Activated CD8-positive, alpha-beta memory T cell treated with anti-CD3 and anti-CD28 coated beads, Interleukin-2, amount 50 U/mL, for 24 hours (primary cell): Measurements from ENCODE around the gene LIMK2.
"Not testable (repeated sequence)": the region's sequence is repeated elsewhere in the genome, so short reads cannot be mapped to it uniquely, and the experiment has no call there.

Experiments used
- DNase-seq: peaks from one replicate; pipeline ENCODE4 v3.0.0-alpha.2; 2020; ENCODE audit errors: extremely low read depth

Gene LIMK2

DNA sequence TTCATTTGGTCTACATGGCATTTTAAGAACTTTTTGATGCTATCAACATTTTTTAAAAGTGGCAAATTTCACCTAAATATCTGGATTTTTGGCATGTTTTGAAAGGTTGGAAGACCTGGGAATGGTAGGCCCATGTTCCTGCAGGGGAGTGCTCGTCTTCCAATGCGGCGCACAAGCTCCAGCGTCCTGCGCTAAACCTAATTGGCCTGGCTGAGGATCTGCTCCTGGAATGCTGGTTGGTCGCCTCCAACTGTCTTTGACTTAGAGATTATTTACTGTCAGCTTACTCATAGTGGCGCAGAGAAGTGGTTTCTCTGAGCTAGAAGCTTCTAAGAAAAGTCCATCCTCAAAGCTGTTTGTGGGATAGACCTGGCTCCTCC is 626 bp upstream of the LIMK2 start:
- no peak for DNase-seq

DNA sequence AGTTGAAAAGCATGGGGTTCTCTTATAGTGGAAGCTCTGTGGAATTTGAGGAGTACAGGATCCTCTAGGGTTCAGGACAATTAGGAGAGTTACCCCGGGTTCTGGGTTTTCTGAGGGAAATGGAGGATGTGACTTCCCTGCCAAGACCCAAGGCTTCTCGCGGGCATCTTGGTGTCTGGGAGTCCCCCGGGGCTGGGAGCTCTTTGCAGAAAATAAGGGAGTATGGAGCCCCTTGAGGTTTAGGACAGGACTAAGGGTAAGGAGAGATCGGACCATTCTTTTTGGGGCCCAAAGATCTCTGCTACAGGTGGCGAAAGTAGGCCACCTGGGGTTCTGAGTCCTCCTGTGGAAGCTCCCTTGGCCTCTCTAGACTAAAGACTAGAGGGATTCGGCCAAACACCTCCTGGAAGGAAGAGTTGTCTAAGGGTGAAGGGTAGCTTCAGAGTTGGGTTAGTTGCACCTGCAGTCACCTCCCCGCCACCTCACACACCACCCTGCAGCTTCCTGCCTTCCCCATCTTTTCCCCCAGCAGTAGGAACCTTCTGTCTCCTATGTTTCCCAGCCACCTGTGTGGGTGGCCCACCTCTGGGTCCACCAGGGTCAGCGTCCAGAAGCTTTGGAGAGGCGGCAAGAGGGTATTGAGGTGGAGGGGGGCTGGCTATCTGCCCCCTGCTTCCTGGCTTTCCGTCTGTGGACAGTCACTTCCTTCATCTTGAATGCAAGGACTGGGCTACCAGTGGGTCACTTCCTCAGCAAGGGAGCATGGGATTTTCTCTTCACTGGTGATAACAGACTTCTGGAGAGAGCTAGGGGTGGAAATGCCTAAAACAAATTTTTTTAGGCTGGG is 908 bp downstream of the LIMK2 start:
- no peak for DNase-seq

DNA sequence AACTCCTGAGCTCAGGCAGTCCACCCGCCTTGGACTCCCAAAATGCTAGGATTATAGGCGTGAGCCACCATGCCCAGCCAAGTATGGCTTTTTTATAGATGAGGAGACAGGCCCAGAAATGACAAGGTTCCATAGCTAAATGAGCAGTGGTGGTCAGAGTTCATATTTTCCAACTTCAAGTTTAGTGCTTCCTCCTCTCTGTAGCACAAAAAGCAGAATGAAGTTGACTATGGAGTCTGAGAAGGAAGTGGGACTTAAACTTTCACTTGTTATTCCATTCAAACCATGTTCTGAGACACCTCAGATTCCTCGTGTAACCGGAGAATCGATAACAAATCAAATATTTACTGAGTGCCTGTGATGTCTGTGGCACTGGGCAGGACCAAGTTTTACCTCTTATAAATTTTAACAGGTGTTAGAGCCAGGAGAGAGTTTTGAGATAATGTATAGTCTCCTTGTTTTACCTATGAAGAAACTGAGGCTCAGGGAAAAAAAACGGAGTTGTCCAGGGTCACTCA is 3.0 kb downstream of the LIMK2 start:
- no peak for DNase-seq

DNA sequence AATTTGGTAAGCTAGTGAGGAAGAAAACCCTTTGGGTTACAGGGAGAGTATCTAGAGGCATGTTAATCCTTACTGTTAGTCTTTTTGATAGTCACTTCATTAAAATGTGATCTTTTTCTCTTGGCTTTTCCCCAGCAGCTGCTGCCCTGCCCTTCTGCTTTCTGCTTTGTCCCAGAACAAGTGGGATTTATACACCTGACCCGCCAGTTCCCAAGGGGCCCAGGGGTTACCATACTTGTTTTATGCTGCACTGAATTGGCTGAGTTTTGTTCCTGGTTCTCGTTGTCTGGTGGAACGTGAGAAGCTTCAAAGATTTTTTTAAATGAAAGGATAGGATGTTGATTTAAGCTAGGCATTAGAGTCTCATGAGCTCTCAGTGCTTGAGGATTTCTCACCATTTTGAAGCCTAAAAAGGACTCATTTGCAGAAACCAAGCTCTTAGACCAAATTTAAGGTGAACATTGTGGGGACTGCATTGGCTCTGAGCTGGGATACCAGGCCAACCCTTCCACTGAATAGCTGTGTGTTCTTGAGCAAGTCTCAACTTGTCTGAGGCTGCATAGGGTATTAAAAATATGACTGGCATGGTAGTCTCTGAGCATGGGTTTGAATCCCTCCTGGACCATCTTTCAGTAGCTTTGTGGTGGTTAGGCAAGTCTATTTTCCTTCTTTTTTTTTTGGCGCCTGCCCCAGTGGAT is 6.6 kb downstream of the LIMK2 start:
- DNase-seq: no peak

DNA sequence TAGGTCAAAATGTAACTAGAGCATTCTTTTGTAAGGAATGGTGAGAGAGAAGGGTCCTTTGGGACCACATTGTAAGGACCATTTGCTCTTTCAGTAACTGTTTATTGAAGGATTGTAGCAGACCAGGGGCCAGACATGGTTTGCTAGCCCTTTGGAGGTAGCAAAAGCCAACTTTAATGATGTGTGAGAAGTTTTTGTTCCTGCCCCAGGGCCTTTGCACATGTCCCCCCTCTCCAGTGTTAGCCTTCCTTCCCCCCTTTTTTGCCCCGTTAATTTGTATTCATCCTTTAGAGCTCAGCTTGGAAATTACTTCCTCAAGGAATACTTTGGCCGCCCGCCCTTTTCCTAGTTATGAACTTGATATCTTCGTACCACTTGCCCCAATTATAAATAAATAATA is 9.0 kb downstream of the LIMK2 start:
- no peak for DNase-seq

DNA sequence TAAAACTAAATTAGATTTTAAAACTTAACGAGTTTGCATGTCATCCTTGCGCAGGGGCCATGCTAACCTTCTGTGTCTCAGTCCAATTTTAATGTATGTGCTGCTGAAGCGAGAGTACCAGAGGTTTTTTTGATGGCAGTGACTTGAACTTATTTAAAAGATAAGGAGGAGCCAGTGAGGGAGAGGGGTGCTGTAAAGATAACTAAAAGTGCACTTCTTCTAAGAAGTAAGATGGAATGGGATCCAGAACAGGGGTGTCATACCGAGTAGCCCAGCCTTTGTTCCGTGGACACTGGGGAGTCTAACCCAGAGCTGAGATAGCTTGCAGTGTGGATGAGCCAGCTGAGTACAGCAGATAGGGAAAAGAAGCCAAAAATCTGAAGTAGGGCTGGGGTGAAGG is 10.6 kb downstream of the LIMK2 start:
- DNase-seq: no peak

GRCh38 chr22:31223786-31224191 is 11.7 kb downstream of the LIMK2 start:
- DNase-seq: no peak

- DNase-seq: not testable (repeated sequence)
Measured at GRCh38 chr22:31224691-31225090, 12.6 kb downstream of the LIMK2 start.

DNA sequence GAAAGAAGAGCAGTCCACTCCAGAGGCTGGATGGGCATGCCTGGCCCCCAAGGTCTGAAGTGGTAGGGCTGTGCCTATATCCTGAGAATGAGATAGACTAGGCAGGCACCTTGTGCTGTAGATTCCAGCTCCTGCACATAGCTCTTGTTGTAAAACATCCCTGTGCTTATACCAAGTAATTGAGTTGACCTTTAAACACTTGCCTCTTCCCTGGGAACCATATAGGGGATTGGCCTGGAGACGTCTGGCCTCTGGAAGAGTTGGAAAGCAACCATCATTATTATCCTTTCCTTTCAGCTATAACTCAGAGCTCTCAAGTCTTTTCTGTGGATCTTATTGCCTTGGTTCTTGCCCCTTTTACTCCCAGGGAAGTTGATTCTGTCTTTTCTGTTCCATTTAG is 15.1 kb downstream of the LIMK2 start:
- DNase-seq: no peak

DNA sequence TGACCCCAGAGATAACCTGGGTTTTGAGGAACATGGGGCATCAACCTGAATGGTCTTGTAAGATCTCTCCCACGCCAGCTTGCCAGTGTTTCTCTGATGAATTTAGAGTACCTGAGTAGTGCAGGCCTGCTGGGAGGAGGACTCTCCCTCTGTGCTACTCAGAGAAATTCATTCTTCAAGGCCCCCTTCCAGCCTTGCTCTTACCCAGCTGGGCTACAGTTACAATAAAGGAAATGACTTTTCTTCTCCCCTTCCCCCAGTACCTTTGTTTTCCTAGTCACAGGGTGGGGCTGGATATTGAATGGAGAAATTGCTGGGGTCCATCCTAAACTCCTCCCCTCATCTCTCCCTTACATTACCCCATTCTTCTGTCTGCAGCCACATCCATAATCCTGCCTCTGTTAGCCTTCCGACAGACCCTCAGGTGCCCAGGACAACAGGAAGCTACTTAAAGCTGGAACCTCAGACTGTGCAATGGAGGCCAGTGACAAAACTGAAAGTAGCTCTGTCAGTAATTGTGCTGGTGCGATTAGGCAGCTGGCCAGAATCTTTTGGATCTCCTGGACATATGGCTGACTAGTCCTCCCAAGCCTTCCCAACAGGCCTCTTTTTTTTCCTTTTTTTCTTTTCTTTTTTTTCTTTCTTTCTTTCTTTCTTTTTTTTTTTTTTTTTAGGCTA is 17.4 kb downstream of the LIMK2 start:
- no peak for DNase-seq

- no peak for DNase-seq
Measured at GRCh38 chr22:31230155-31230870, 18.2 kb downstream of the LIMK2 start.

DNA sequence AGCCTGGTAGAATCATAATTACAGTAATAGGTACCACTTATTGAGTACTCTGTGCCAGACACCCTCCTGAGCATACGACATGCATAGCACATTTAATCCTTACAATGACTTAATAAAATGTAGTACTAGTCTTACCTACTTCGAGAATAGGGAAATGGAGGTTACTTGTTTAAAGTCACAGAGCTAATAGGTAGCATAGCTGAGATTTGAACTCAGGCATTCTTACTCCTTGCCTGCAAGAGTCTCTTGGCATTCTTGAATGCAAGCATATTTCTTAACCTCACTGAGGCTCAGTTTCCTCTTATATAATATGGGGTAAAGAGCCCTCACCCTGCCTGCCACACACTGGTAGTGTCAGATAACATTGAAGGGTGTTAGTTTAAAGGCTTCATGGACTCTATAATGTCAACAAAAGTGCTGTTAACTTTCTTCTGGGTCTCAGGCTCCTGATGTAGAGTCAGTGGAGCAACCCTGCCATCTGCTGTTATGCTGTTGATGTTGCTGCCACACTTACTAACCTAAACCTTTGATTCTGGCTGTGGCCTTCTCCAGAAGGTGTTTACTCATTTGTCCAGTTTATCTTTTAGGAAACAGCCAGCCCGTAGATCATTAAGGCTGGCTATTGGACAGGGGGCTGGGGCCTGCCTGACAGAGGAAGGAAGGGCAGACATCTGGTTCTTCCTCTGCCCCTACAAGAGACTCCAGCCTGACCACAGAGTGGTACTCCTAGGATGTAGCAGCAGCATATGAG is 18.9 kb downstream of the LIMK2 start:
- DNase-seq: no peak

DNA sequence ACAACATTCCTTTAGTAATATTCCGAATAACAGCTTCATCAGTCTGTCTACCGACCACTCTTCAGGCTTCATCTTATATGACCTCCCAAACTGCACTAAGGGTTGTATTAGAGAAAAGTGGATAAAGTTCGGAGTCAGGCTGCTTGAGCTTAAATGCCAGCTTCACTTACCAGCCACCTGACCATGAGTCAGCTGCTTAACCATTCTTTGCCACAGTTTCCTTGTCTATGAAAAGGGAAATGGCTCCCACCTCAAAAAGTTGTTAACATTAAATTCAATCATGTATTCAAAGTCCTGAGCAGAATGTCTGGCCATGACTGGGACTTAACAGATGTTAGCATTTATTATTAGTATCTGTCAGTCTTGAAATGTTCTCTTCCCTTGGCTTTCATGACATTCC is 20.9 kb downstream of the LIMK2 start:
- no peak for DNase-seq

- no peak for DNase-seq
Measured at GRCh38 chr22:31235081-31235480, 23.0 kb downstream of the LIMK2 start.

DNA sequence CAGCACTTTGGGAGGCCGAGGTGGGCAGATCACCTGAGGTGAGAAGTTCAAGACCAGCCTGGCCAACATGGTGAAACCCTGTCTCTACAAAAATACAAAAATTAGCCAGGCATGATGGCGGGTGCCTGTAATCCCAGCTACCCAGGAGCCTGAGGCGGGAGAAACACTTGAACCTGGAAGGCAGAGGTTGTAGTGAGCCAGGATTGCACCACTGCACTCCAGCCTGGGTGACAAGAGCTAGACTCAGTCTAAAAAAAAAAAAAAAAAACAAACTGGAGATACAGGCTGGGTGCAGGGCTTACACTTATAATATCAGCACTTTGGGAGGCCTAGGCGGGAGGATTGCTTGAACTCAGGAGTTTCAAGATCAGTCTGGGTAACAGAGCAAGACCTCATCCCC is 23.9 kb downstream of the LIMK2 start:
- DNase-seq: not testable (repeated sequence)

DNA sequence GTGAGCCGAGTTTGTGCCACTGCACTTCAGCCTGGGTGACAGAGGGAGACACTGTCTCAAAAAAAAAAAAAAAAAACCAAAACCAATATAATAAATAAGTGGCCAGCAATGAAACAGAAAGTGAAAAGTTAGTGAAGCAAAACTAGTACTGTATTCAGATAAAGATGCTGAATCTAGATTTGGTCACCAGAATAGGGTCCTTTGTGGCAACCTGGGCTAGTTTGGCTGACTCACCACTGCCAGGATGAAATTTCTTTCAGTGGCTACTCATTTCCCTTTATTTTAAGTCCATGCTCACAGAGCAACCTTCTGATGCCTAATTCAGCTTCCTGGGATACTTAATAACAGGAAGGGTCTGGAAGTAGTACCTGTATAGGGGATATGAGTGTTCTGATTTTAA is 26.0 kb downstream of the LIMK2 start:
- no peak for DNase-seq

DNA sequence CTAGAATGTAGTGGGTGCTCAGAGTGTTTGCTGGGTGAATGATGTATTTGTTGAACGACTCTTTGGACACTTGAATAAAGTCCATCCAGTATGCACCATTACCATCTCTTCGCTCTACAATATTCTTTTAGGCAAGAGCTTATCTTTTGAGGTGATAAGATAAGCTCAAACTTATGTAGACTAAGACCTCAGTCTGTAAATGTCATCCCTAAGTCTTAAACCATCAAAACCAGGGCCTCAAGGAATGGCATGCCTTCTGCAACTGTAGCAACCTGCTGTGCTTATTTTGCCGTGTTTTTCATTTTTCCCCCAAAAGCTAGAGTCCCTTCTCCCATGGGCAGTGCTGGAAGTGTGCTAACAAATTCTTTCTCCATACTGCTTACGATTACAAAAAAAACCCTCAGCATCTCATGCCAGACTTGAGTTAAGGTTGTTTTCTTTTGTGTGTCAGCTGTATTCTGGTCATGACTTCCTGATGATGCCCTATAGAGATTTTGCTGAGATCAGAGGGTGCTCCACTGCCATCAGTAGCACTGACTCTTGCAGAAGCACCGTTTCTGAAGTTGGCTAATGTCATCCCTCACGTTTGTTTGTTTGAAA is 27.8 kb downstream of the LIMK2 start:
- no peak for DNase-seq

- DNase-seq: no peak
Measured at GRCh38 chr22:31241200-31241599, 29.1 kb downstream of the LIMK2 start.

DNA sequence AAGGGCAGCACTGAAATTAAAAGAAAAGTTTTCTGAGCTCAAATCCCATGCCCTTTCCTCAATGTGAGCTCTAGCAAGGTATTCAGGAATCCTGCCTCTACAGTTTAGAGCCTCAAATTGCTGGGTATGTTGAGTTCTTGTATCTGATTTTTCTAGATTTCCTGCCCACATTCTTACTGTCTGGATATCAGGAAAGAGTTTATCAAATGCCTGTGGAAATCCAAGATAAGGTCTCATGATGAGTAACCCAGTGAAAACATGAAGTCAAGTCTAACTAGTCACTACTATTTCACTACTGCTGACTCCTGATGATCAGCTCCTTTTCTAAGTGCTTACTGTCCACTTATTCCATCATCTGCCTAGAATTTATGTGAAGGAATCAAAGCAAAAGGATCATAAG is 29.8 kb downstream of the LIMK2 start:
- no peak for DNase-seq

DNA sequence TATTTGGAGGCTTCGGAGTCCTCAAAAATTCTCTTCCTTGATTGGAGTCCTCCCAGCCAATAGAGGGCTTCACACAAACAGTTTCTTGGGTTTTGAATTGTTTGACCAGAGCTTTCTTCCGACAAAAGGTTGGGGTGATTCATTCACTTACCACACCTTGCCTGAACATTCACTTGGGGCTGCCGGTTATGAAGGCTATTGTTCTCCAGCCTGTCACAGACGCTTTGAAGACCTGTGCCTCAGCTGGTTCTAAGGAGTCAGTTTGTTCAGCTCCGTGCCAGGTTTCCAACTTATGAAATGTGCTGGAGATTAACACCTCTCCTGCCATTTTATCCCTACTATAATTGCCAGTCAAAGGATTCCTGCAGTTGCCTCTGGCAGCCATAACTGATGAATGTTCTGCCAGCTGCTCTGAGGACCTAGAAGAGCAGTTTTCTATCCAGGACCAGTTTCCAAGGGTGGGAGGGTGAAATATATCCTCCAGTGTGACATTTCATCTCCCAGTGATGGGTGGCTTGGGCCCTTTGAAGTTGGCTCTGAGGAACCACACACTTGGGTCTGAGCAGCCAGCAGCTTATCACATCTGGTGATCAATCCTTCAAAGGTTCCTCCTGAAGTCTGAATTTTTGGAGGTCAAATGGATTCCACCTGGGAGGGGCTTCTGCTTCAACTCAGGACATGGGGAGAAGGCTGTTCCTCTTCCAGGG is 31.4 kb downstream of the LIMK2 start:
- DNase-seq: no peak
